OCI-LY7 (cell line): ENCODE results near the gene COMMD8. TPM values are rescaled to one million over a fixed set of nuclear protein-coding genes. Genes with fewer than 3 reads are reported as not detected.
A peak's percentile ranks its signal among the peaks of the same experiment; 100 is the strongest.

Experiments used
- BruUV-seq: library from RNA; stranded (reverse); fragments of 400-500 nt; replicated peaks from 2 replicates; lab custom pipeline; 2021; lab: Mats Ljungman, UMichigan
- CTCF ChIA-PET: fragments of 300-600 bp; sonication (Branson Sonifier 250); formaldehyde crosslinking; loops from one replicate; lab custom pipeline; 2022; ENCODE audit warnings: antibody characterized with exemption; ENCODE audit not compliant: unreplicated experiment; lab: Charles Lee
- POLR2A ChIA-PET: fragments of 300-600 bp; sonication (Branson Sonifier 250); formaldehyde crosslinking; loops from one replicate; lab custom pipeline; 2022; ENCODE audit warnings: antibody characterized with exemption; lab: Charles Lee
- DNase-seq: peaks from one replicate; pipeline ENCODE4 v3.0.0-alpha.2; 2015; ENCODE audit warnings: low spot score
- H2AFZ ChIP-seq: fragments of 200-600 bp; sonication (generic), shearing (Covaris generic); 2 replicates; pipeline ENCODE4 v1.6.1; 2014; ENCODE audit warnings: mild to moderate bottlenecking, antibody characterized with exemption, low read length, moderate library complexity
- H3K27ac ChIP-seq: fragments of 200-600 bp; sonication (generic); 2 replicates; pipeline ENCODE4 v1.5.1; 2014; ENCODE audit warnings: mixed run types, low read depth, mild to moderate bottlenecking, moderate library complexity, low read length, inconsistent platforms; ENCODE audit not compliant: poor library complexity, severe bottlenecking
- H3K36me3 ChIP-seq: fragments of 200-600 bp; sonication (generic); 2 replicates; pipeline ENCODE4 v1.6.1; 2014; ENCODE audit warnings: mild to moderate bottlenecking, antibody characterized with exemption, low read length, moderate library complexity, mixed read lengths; ENCODE audit not compliant: insufficient read depth
- H3K4me1 ChIP-seq: fragments of 200-600 bp; sonication (generic); 2 replicates; pipeline ENCODE4 v1.5.1; 2014; ENCODE audit warnings: mild to moderate bottlenecking, low read length; ENCODE audit not compliant: insufficient read depth, poor library complexity, severe bottlenecking
- H3K4me2 ChIP-seq: fragments of 200-600 bp; sonication (generic); 2 replicates; pipeline ENCODE4 v1.6.1; 2014; ENCODE audit warnings: mild to moderate bottlenecking, low read length
- H3K4me3 ChIP-seq: fragments of 200-600 bp; sonication (generic); 2 replicates; pipeline ENCODE4 v1.5.1; 2014; ENCODE audit warnings: mild to moderate bottlenecking, low read depth, low read length; ENCODE audit not compliant: poor library complexity, severe bottlenecking
- H3K79me2 ChIP-seq: fragments of 200-600 bp; sonication (generic); 2 replicates; pipeline ENCODE4 v1.6.1; 2016; ENCODE audit warnings: low read depth, mild to moderate bottlenecking, low read length, moderate library complexity, mixed read lengths; ENCODE audit not compliant: insufficient read depth
- H3K9me2 ChIP-seq: fragments of 200-600 bp; sonication (generic); 2 replicates; pipeline ENCODE4 v1.6.1; 2016; ENCODE audit warnings: mild to moderate bottlenecking, low read length, mixed read lengths; ENCODE audit not compliant: insufficient read depth
- H3K9me3 ChIP-seq: fragments of 200-600 bp; sonication (generic); 2 replicates; pipeline ENCODE4 v1.6.1; 2014; ENCODE audit warnings: mild to moderate bottlenecking, mixed run types, low read length, mixed read lengths
- H4K20me1 ChIP-seq: fragments of 200-600 bp; sonication (generic); 2 replicates; pipeline ENCODE4 v1.6.1; 2014; ENCODE audit warnings: mild to moderate bottlenecking, antibody characterized with exemption, low read length, moderate library complexity, mixed read lengths; ENCODE audit not compliant: insufficient read depth
- EZH2phosphoT487 ChIP-seq: fragments of 200-600 bp; sonication (generic); IDR thresholded peaks from 2 replicates; pipeline ENCODE4 v1.6.1; 2018; ENCODE audit warnings: low read depth, borderline replicate concordance, mild to moderate bottlenecking, mixed run types, antibody characterized with exemption, low read length, moderate library complexity, mixed read lengths
- intact Hi-C: fragments of 100-400 bp; cut with micrococcal nuclease; formaldehyde crosslinking; loops from one replicate; pipeline ENCODE4 v1.10.0; 2022; ENCODE audit not compliant: unreplicated experiment
- total RNA-seq, 2 experiments: library from RNA; depleted of rRNA in 1 of 2; stranded (reverse); fragments of >200 nt in 1 of 2; shearing (Covaris generic) in 1 of 2; gene quantifications; 2 replicates each; pipeline ENCODE4 v1.2.3, GENCODE V29; 2014 to 2022
- TF ChIP-seq, protein P1 (sequence below): fragments of 200-600 bp; sonication (generic); conservative IDR thresholded peaks from 2 replicates; pipeline ENCODE4 v1.5.1; 2014; ENCODE audit warnings: mild to moderate bottlenecking, antibody characterized with exemption, low read length, moderate library complexity, mixed read lengths

COMMD8 gene
- total RNA-seq, 2 experiments from 2014 or later, result 25.8 to 38.7 TPM

- Histone ChIP-seq H3K4me2 (peak overlapping the region; percentile 77; the same call in 1 of the 2 replicates), H3K79me2 (peaks cover 14% of the 10 kb centered on the region), H3K36me3 (no peaks in the 10 kb centered on the region), H4K20me1 (no peaks in the 10 kb centered on the region), H3K4me1 (peaks cover 45% of the 10 kb centered on the region), H3K4me3 (no peak overlapping the region), H3K27ac (peak overlapping the region; percentile 81), H2AFZ (peak overlapping the region; percentile 93), H3K9me2 (no peaks in the 10 kb centered on the region), H3K9me3 (no peaks in the 10 kb centered on the region)
- intact Hi-C loops, result no loop called here
- no peak for DNase-seq
- ChIA-PET POLR2A (interaction anchor here (0.6 to 10.3 kb wide), 5 partner anchors 8 to 131 kb away, joined by 3 to 140 read pairs (median 3); partner anchors contain the start of gene ATP10D), CTCF (no interaction called here)
- no TSS peak for BruUV-seq
- TF ChIP-seq, protein P1, sequence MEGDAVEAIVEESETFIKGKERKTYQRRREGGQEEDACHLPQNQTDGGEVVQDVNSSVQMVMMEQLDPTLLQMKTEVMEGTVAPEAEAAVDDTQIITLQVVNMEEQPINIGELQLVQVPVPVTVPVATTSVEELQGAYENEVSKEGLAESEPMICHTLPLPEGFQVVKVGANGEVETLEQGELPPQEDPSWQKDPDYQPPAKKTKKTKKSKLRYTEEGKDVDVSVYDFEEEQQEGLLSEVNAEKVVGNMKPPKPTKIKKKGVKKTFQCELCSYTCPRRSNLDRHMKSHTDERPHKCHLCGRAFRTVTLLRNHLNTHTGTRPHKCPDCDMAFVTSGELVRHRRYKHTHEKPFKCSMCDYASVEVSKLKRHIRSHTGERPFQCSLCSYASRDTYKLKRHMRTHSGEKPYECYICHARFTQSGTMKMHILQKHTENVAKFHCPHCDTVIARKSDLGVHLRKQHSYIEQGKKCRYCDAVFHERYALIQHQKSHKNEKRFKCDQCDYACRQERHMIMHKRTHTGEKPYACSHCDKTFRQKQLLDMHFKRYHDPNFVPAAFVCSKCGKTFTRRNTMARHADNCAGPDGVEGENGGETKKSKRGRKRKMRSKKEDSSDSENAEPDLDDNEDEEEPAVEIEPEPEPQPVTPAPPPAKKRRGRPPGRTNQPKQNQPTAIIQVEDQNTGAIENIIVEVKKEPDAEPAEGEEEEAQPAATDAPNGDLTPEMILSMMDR, result no peak
- TF ChIP-seq EZH2phosphoT487, result no peak
These were observed 2.7 kb upstream of the COMMD8 start for GRCh38 chr4:47466056-47466785.

DNA sequence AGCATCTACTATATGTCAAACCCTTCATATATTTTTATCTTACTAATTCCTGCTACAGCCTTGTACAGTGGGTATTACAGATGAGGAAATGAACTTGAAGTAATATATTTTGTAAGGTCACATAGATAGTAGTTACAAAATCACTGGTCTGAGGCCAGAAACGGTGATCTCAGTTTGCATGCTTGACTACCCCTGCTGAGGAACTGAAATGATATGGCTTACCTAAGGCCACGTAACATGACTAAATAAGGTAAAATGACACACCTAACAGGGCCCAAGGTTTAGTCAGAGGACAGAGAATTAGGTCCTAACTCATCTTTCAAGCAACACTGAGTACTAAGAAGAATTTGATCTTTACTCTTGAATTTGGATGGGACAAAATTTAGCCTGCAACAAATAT is 1.5 kb upstream of the COMMD8 start:
- Histone ChIP-seq H3K4me1 (peaks cover 45% of the 10 kb centered on the region), H3K27ac (peak overlapping the region; percentile 81), H3K4me3 (peak overlapping the region; percentile 3), H4K20me1 (no peaks in the 10 kb centered on the region), H2AFZ (peak overlapping the region; percentile 93; the same call in 1 of the 2 replicates), H3K4me2 (peak overlapping the region; percentile 77), H3K9me3 (no peaks in the 10 kb centered on the region), H3K79me2 (peaks cover 17% of the 10 kb centered on the region), H3K36me3 (0 out of 2 replicates have a peak, but pooled peaks cover 1% of the 10 kb centered on the region), H3K9me2 (no peaks in the 10 kb centered on the region)
- BruUV-seq, result no TSS peak
- ChIA-PET CTCF (no interaction called here), POLR2A (interaction anchor here (0.7 to 10.3 kb wide), 4 partner anchors 11 to 41 kb away, joined by 3 to 140 read pairs (median 7); partner anchors contain the start of gene ATP10D)
- no peak for TF ChIP-seq EZH2phosphoT487
- TF ChIP-seq, protein P1, result no peak
- DNase-seq, result peak; percentile 79
- intact Hi-C loops, result no loop called here
